ENCODE data around the gene DZIP3. TPM values are rescaled to one million over a fixed set of nuclear protein-coding genes. Genes with fewer than 3 reads are reported as not detected.

Gene DZIP3
- total RNA-seq, 1 donor from 2014 or later = 6.6 TPM

- Histone ChIP-seq H3K4me3 (ENCODE audit: low read depth, low read length) (no peak overlapping the region), H3K36me3 (ENCODE audit: control insufficient read depth, insufficient read depth, low read length) (no peaks in the 10 kb centered on the region), H3K27me3 (ENCODE audit: control insufficient read depth, insufficient read depth, low read length) (no peaks in the 10 kb centered on the region)
- no peak for DNase-seq (ENCODE audit: low read depth)
- TF ChIP-seq CTCF (IDR thresholded peaks at IDR 0.05; ENCODE audit: insufficient read depth, low read length, poor library complexity, severe bottlenecking) = no peak
These were observed 134.6 kb downstream of the DZIP3 start for GRCh38 chr3:108724101-108724500.

GRCh38 chr3:108728105-108728504 is 138.6 kb downstream of the DZIP3 start:
- TF ChIP-seq CTCF (IDR thresholded peaks at IDR 0.05; ENCODE audit: insufficient read depth, low read length, poor library complexity, severe bottlenecking) = no peak
- H3K27me3 ChIP-seq (ENCODE audit: control insufficient read depth, insufficient read depth, low read length) = no peaks in the 10 kb centered on the region
- H3K36me3 ChIP-seq (ENCODE audit: control insufficient read depth, insufficient read depth, low read length) = no peaks in the 10 kb centered on the region
- no peak overlapping the region for H3K4me3 ChIP-seq (ENCODE audit: low read depth, low read length)
- no peak for DNase-seq (ENCODE audit: low read depth)

- no peak for DNase-seq (ENCODE audit: low read depth)
- Histone ChIP-seq H3K36me3 (ENCODE audit: control insufficient read depth, insufficient read depth, low read length) (no peaks in the 10 kb centered on the region), H3K4me3 (ENCODE audit: low read depth, low read length) (no peak overlapping the region), H3K27me3 (ENCODE audit: control insufficient read depth, insufficient read depth, low read length) (no peaks in the 10 kb centered on the region)
- no peak for TF ChIP-seq CTCF (IDR thresholded peaks at IDR 0.05; ENCODE audit: insufficient read depth, low read length, poor library complexity, severe bottlenecking)
These were observed 139.4 kb downstream of the DZIP3 start for GRCh38 chr3:108728934-108729333.

GRCh38 chr3:108736821-108737220 is 147.3 kb downstream of the DZIP3 start:
- H3K4me3 ChIP-seq (ENCODE audit: low read depth, low read length) = no peak overlapping the region
- DNase-seq (ENCODE audit: low read depth) = no peak
- H3K36me3 ChIP-seq (ENCODE audit: control insufficient read depth, insufficient read depth, low read length) = no peaks in the 10 kb centered on the region
- no peaks in the 10 kb centered on the region for H3K27me3 ChIP-seq (ENCODE audit: control insufficient read depth, insufficient read depth, low read length)
- TF ChIP-seq CTCF (IDR thresholded peaks at IDR 0.05; ENCODE audit: insufficient read depth, low read length, poor library complexity, severe bottlenecking) = no peak

DNA sequence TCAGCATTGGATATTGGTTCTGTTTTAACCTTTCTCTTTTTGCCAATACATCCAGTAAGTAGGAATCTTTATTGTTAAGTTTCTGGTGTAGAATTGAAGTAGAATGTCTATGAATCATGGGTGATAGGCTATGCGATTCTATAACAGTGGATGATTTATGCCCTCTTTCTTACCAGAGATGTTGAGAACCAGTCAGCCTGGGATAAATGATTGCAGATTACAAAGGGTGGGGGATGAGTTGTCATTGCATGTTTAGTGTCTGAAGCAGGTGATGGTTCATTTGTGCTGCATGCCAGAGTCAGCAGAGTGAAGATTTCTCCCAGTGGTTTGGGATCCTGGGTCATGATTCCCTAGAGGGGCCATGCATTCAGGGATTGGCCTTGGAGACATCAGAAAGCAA is 153.4 kb downstream of the DZIP3 start:
- TF ChIP-seq CTCF (IDR thresholded peaks at IDR 0.05; ENCODE audit: insufficient read depth, low read length, poor library complexity, severe bottlenecking) = no peak
- no peak overlapping the region for H3K4me3 ChIP-seq (ENCODE audit: low read depth, low read length)
- no peak for DNase-seq (ENCODE audit: low read depth)
- no peaks in the 10 kb centered on the region for H3K36me3 ChIP-seq (ENCODE audit: control insufficient read depth, insufficient read depth, low read length)
- no peaks in the 10 kb centered on the region for H3K27me3 ChIP-seq (ENCODE audit: control insufficient read depth, insufficient read depth, low read length)

Other genes starting within 250 kb of the DZIP3 start
- gene MYH15, start 79.1 kb upstream of the DZIP3 start, total RNA-seq = 0.07 TPM in 1 of 2 replicates, not detected in the other
- gene CIP2A, start 284 bp upstream of the DZIP3 start, total RNA-seq = 7.5 and 8.2 TPM in 2 replicates
- not detected in 2 replicates for gene RETNLB, start 167.7 kb downstream of the DZIP3 start, total RNA-seq
- not detected in 2 replicates for gene TRAT1, start 233.1 kb downstream of the DZIP3 start, total RNA-seq